H1 (cell line): ENCODE results near the gene BATF2. TPM values are rescaled to one million over a fixed set of nuclear protein-coding genes. Genes with fewer than 3 reads are reported as not detected.

ENCODE experiments used
- CTCF ChIA-PET: fragments of 300-600 bp; sonication (Branson Sonifier 250); formaldehyde crosslinking; loops from one replicate; lab custom pipeline; 2021; ENCODE audit not compliant: partially characterized antibody; lab: Charles Lee
- POLR2A ChIA-PET: fragments of 300-600 bp; sonication (Branson Sonifier 250); formaldehyde crosslinking; loops from one replicate; lab custom pipeline; 2021; ENCODE audit warnings: inconsistent platforms; ENCODE audit not compliant: partially characterized antibody; lab: Charles Lee
- DNase-seq, 2 experiments: peaks; one replicate each; pipeline versions ENCODE4 v3.0.0 to v3.0.0-alpha.2; 2010 to 2022; ENCODE audit warnings: low spot score in 2 of 2, low read depth in 1 of 2, mixed read lengths in 1 of 2
- FAIRE-seq: peaks from 2 replicates; lab custom pipeline; 2011; peaks lifted over from hg19 to GRCh38; lab: Jason Lieb, UNC
- H2AFZ ChIP-seq: 2 replicates; pipeline ENCODE4 v1.8.1; 2012; ENCODE audit warnings: low read length, inconsistent platforms
- H2AK5ac ChIP-seq: 2 replicates; pipeline ENCODE4 v1.6.1; 2013; ENCODE audit warnings: low read depth, low read length
- H2BK120ac ChIP-seq: replicated peaks from 2 replicates; pipeline ENCODE3; 2013; ENCODE audit warnings: low read depth, low read length, inconsistent platforms
- H2BK12ac ChIP-seq: 2 replicates; pipeline ENCODE4 v1.6.1; 2013; ENCODE audit warnings: low read depth, low read length
- H2BK15ac ChIP-seq: 2 replicates; pipeline ENCODE4 v1.6.1; 2013; ENCODE audit warnings: low read length
- H2BK20ac ChIP-seq: 2 replicates; pipeline ENCODE4 v1.6.1; 2013; ENCODE audit warnings: low read length
- H2BK5ac ChIP-seq: 2 replicates; pipeline ENCODE4 v1.6.1; 2013; ENCODE audit warnings: low read depth, low read length
- H3K14ac ChIP-seq: 2 replicates; pipeline ENCODE4 v1.6.1; 2013; ENCODE audit warnings: inconsistent platforms; ENCODE audit not compliant: insufficient read length
- H3K18ac ChIP-seq: 2 replicates; pipeline ENCODE4 v1.6.1; 2013; ENCODE audit warnings: low read length; ENCODE audit errors: extremely low read depth
- H3K23ac ChIP-seq: 2 replicates; pipeline ENCODE4 v1.6.1; 2013; ENCODE audit warnings: inconsistent platforms; ENCODE audit not compliant: insufficient read length
- H3K23me2 ChIP-seq: 2 replicates; pipeline ENCODE4 v1.6.1; 2013; ENCODE audit warnings: low read depth, low read length
- H3K27ac ChIP-seq: 2 replicates; pipeline ENCODE4 v1.6.1; 2011; ENCODE audit warnings: low read depth, low read length, inconsistent platforms
- H3K27me3 ChIP-seq, 4 experiments: replicated peaks in 1 of 4; 1 replicate in 1 of 4; 2 replicates in 3 of 4; pipeline versions ENCODE4 v1.6.1 to v1.8.1; 2011 to 2013; ENCODE audit warnings: low read length in 3 of 4, mild to moderate bottlenecking in 3 of 4, inconsistent platforms in 2 of 4, mixed read lengths in 2 of 4, moderate library complexity in 1 of 4; ENCODE audit not compliant: control insufficient read depth in 3 of 4, insufficient read depth in 3 of 4; ENCODE audit errors: extremely low read depth in 1 of 4
- H3K36me3 ChIP-seq, 4 experiments: 2 replicates each; pipeline versions ENCODE4 v1.6.1 to v1.8.1; 2011 to 2013; ENCODE audit warnings: mild to moderate bottlenecking in 4 of 4, low read length in 3 of 4, moderate library complexity in 2 of 4, control low read depth in 1 of 4, inconsistent platforms in 1 of 4; ENCODE audit not compliant: insufficient read depth in 4 of 4, control insufficient read depth in 2 of 4
- H3K4ac ChIP-seq: replicated peaks from 2 replicates; pipeline ENCODE3; 2013; ENCODE audit warnings: low read length, low read depth, mixed read lengths, inconsistent platforms; ENCODE audit not compliant: insufficient read length
- H3K4me1 ChIP-seq, 4 experiments: replicated peaks in 1 of 4; 1 replicate in 1 of 4; 2 replicates in 3 of 4; pipeline versions ENCODE4 v1.6.1 to v1.8.1; 2011 to 2013; ENCODE audit warnings: low read length in 3 of 4, inconsistent platforms in 2 of 4, mixed read lengths in 1 of 4; ENCODE audit not compliant: insufficient read depth in 4 of 4, control insufficient read depth in 3 of 4
- H3K4me2 ChIP-seq, 2 experiments: 2 replicates each; pipeline versions ENCODE4 v1.6.1 to v1.8.1; 2011 to 2013; ENCODE audit warnings: low read depth in 2 of 2, low read length in 2 of 2, control low read depth in 1 of 2, inconsistent platforms in 1 of 2, mild to moderate bottlenecking in 1 of 2; ENCODE audit not compliant: insufficient read depth in 1 of 2
- H3K4me3 ChIP-seq, 4 experiments: fragments of 200-600, 300-600 bp in 1 of 4; sonication (generic), shearing (Covaris generic), sonication (Bioruptor Twin) in 1 of 4; 2 replicates each; pipeline versions ENCODE4 v1.5.1 to v1.8.1; 2011 to 2016; ENCODE audit warnings: low read length in 4 of 4, low read depth in 3 of 4, control low read depth in 2 of 4, inconsistent platforms in 2 of 4, mild to moderate bottlenecking in 2 of 4, mixed read lengths in 1 of 4, moderate library complexity in 1 of 4; ENCODE audit not compliant: insufficient read depth in 2 of 4; ENCODE audit errors: extremely low read depth in 1 of 4
- H3K56ac ChIP-seq: replicated peaks from 2 replicates; pipeline ENCODE3; 2013; ENCODE audit warnings: low read depth, mild to moderate bottlenecking, mixed read lengths, low read length, inconsistent platforms; ENCODE audit not compliant: insufficient read length
- H3K79me1 ChIP-seq: 2 replicates; pipeline ENCODE4 v1.6.1; 2013; ENCODE audit warnings: low read depth, low read length, control low read depth
- H3K79me2 ChIP-seq, 2 experiments: 2 replicates each; pipeline versions ENCODE4 v1.6.1 to v1.8.1; 2012 to 2013; ENCODE audit warnings: low read length in 2 of 2, mild to moderate bottlenecking in 2 of 2, inconsistent platforms in 1 of 2; ENCODE audit not compliant: insufficient read depth in 2 of 2, control insufficient read depth in 1 of 2
- H3K9ac ChIP-seq, 4 experiments: replicated peaks in 1 of 4; 1 replicate in 1 of 4; 2 replicates in 3 of 4; pipeline versions ENCODE4 v1.6.1 to v1.8.1; 2011 to 2013; ENCODE audit warnings: low read depth in 3 of 4, low read length in 3 of 4, control low read depth in 2 of 4, mild to moderate bottlenecking in 2 of 4, moderate library complexity in 2 of 4, inconsistent platforms in 1 of 4; ENCODE audit errors: extremely low read depth in 1 of 4
- H3K9me3 ChIP-seq, 2 experiments: 2 replicates each; pipeline versions ENCODE4 v1.6.1 to v1.8.1; 2012 to 2013; ENCODE audit warnings: mild to moderate bottlenecking in 2 of 2, moderate library complexity in 2 of 2, control low read depth in 1 of 2, inconsistent platforms in 1 of 2, low read depth in 1 of 2, low read length in 1 of 2, mixed read lengths in 1 of 2; ENCODE audit not compliant: insufficient read depth in 2 of 2
- H4K20me1 ChIP-seq, 2 experiments: replicated peaks in 1 of 2; 2 replicates each; pipeline versions ENCODE3 to v1.8.1; 2011 to 2013; ENCODE audit warnings: inconsistent platforms in 2 of 2, low read length in 2 of 2, mild to moderate bottlenecking in 1 of 2; ENCODE audit not compliant: insufficient read depth in 2 of 2, control insufficient read depth in 1 of 2
- H4K5ac ChIP-seq: 2 replicates; pipeline ENCODE4 v1.6.1; 2013; ENCODE audit warnings: low read length, low read depth, mixed read lengths, inconsistent platforms; ENCODE audit not compliant: insufficient read length
- H4K8ac ChIP-seq: 2 replicates; pipeline ENCODE4 v1.8.0; 2013; ENCODE audit warnings: mild to moderate bottlenecking, moderate library complexity, low read length, inconsistent platforms; ENCODE audit not compliant: insufficient read depth; ENCODE audit errors: extremely low read depth
- H4K91ac ChIP-seq: replicated peaks from 2 replicates; pipeline ENCODE3; 2013; ENCODE audit warnings: low read length, mixed read lengths, inconsistent platforms; ENCODE audit not compliant: insufficient read length
- EGR1 ChIP-seq: IDR thresholded peaks from 2 replicates; pipeline ENCODE4 v1.6.1; 2011; ENCODE audit warnings: low read depth, low read length, borderline replicate concordance
- KDM4A ChIP-seq: IDR thresholded peaks from one replicate; pipeline ENCODE4 v1.7.1; 2012; ENCODE audit warnings: low read depth, mild to moderate bottlenecking, moderate library complexity, low read length, inconsistent platforms; ENCODE audit not compliant: severe bottlenecking
- RAD21 ChIP-seq, 2 experiments: IDR thresholded peaks in 1 of 2; conservative IDR thresholded peaks in 1 of 2; 2 replicates each; pipeline ENCODE4 v1.6.1; 2011; ENCODE audit warnings: low read depth in 2 of 2, low read length in 2 of 2, improper control_type of control experiment in 1 of 2, inconsistent platforms in 1 of 2, mild to moderate bottlenecking in 1 of 2, moderate library complexity in 1 of 2
- RNF2 ChIP-seq: fragments of 200-900, 300-1000 bp; sonication (generic); IDR thresholded peaks from 2 replicates; pipeline ENCODE4 v1.7.1; 2016; ENCODE audit warnings: borderline replicate concordance, low read depth, mild to moderate bottlenecking, antibody characterized with exemption, low read length; ENCODE audit not compliant: poor library complexity, severe bottlenecking; ENCODE audit errors: missing control alignments
- SIRT6 ChIP-seq: IDR thresholded peaks from one replicate; pipeline ENCODE4 v1.7.1; 2012; ENCODE audit warnings: low read length, inconsistent platforms
- SIX5 ChIP-seq: IDR thresholded peaks from 2 replicates; pipeline ENCODE4 v1.6.1; 2011; ENCODE audit warnings: mild to moderate bottlenecking, low read depth, low read length
- SP1 ChIP-seq: IDR thresholded peaks from 2 replicates; pipeline ENCODE4 v1.6.1; 2011; ENCODE audit warnings: low read depth, low read length
- TAF7 ChIP-seq: optimal IDR thresholded peaks from 2 replicates; pipeline ENCODE3; 2011; ENCODE audit warnings: low read depth, mild to moderate bottlenecking, inconsistent platforms, low read length, moderate library complexity, borderline replicate concordance
- TBP ChIP-seq: IDR thresholded peaks from 2 replicates; pipeline ENCODE4 v1.6.1; 2011; ENCODE audit warnings: low read depth, low read length, improper control_type of control experiment
- WGBS, 2 experiments: shearing (Covaris generic) in 1 of 2; methylation state at CpG; one replicate each; pipeline versions ENCODE4 v1.1.6 to v1.1.7; 2013 to 2015; ENCODE audit warnings: low lambda C conversion rate in 2 of 2, mixed read lengths in 2 of 2, inconsistent platforms in 1 of 2, low coverage in 1 of 2, missing lambda C conversion rate in 1 of 2; ENCODE audit not compliant: insufficient replicate concordance in 2 of 2, insufficient coverage in 1 of 2, insufficient read length in 1 of 2; ENCODE audit errors: extremely low coverage in 1 of 2, missing lambda C conversion rate in 1 of 2; 5-methylcytosine and 5-hydroxymethylcytosine counted together
- polyA plus RNA-seq, 7 experiments: library from polyadenylated mRNA; depleted of rRNA in 3 of 7; stranded (reverse) in 5 of 7; unstranded in 2 of 7; fragments of >200 nt in 5 of 7; fragments of 200-250 nt in 2 of 7; gene quantifications; 1 replicate in 5 of 7; 2 replicates in 1 of 7; 4 replicates in 1 of 7; pipeline versions ENCODE4 v1.2.1 to v1.2.3, GENCODE V29; 2011 to 2013; ENCODE audit warnings: missing spikeins in 2 of 7, mixed read lengths in 2 of 7
- total RNA-seq: library from RNA; stranded (reverse); fragmentation: NEBNext Ultra II Directional; extraction: Animal tissue kit (Norgen Biotek cat#: 25700); gene quantifications from 2 replicates; pipeline ENCODE4 v1.2.1, GENCODE V29; 2021
- TF ChIP-seq, protein P1 (sequence below): IDR thresholded peaks from 2 replicates; pipeline ENCODE4 v1.6.1; 2011; ENCODE audit warnings: low read length, improper control_type of control experiment

BATF2 gene
- total and polyA plus RNA-seq, 2 of the 8 experiments (the other 6 are each of a cell fraction or from before 2014, with no cell fraction given): 1.4 to 3.1 TPM

DNA sequence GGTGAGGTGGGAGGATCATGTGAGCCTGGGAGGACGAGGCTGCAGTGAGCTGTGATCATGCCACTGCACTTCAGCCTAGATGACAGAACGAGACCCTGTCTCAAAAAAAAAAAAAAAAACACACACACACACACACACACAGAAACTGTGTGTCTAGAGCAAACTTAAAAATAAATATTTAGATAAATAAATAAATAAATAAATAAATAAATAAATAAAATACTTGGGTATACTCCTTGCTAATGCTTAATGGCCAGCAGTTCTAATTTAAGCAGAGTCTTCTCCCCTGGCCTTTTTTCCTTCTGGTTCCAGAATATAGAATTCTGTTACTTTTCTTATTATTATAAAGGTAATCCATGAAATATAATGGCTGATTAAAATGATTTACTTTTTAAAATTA is 12.1 kb upstream of the BATF2 start:
- Histone ChIP-seq H2BK5ac (no peak overlapping the region), H3K23me2 (no peaks in the 10 kb centered on the region), H3K79me2 (no peaks in the 10 kb centered on the region), H2BK15ac (no peak overlapping the region), H3K56ac (no peak overlapping the region), H3K9ac (no peak overlapping the region), H4K20me1 (no peaks in the 10 kb centered on the region), H3K36me3 (no peaks in the 10 kb centered on the region), H3K9me3 (no peaks in the 10 kb centered on the region), H3K27me3 (no peaks in the 10 kb centered on the region), H2AFZ (no peak overlapping the region), H2BK20ac (no peak overlapping the region), H3K14ac (no peak overlapping the region), H3K27ac (no peak overlapping the region), H3K18ac (no peak overlapping the region), H3K4me3 (no peak overlapping the region), H2BK120ac (no peak overlapping the region), H2BK12ac (no peak overlapping the region), H3K4ac (no peak overlapping the region), H4K5ac (no peak overlapping the region), H2AK5ac (no peak overlapping the region), H3K23ac (no peak overlapping the region), H3K4me1 (peaks cover 0 to 7% (median under 1%) of the 10 kb centered on the region in 4 experiments; a peak in 4 of 7 replicates), H4K8ac (no peak overlapping the region), H3K4me2 (no peak overlapping the region), H3K79me1 (no peaks in the 10 kb centered on the region), H4K91ac (no peak overlapping the region)
- ChIA-PET POLR2A (interaction anchor here (0.6 to 0.7 kb wide), 2 partner anchors 37 to 51 kb away, joined by 3 read pairs; no protein-coding TSS in a partner anchor), CTCF (interaction anchor here (0.7 to 2.0 kb wide), 3 partner anchors 12 to 75 kb away, joined by 3 to 10 read pairs (median 3); partner anchors contain the start of gene BATF2)
- 71% methylated on average over 1 of the region's 2 CpGs; no CpG with 5 or more reads in 1 of the 2 experiments for WGBS, 2 experiments
- DNase-seq: no peak
- TF ChIP-seq, protein P1, sequence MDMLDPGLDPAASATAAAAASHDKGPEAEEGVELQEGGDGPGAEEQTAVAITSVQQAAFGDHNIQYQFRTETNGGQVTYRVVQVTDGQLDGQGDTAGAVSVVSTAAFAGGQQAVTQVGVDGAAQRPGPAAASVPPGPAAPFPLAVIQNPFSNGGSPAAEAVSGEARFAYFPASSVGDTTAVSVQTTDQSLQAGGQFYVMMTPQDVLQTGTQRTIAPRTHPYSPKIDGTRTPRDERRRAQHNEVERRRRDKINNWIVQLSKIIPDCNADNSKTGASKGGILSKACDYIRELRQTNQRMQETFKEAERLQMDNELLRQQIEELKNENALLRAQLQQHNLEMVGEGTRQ: no peak
- TF ChIP-seq SP1 (no peak), TAF7 (no peak), RAD21 (IDR thresholded peaks at IDR 0.05 in 1 of 2, conservative IDR thresholded peaks at IDR 0.05 in 1 of 2; ENCODE audit: low read depth in 2 of 2, low read length in 2 of 2) (no peak), KDM4A (no peak), SIRT6 (no peak), EGR1 (no peak), TBP (no peak), SIX5 (no peak), RNF2 (no peak)
- no peak for FAIRE-seq
